ENCODE measurements around the gene CEP78. TPM values are rescaled to one million over a fixed set of nuclear protein-coding genes. Genes with fewer than 3 reads are reported as not detected.

CEP78 gene
- total RNA-seq, 4 donors from 2014 or later, result 6.8 to 12.9 (median 9.4) TPM

DNA sequence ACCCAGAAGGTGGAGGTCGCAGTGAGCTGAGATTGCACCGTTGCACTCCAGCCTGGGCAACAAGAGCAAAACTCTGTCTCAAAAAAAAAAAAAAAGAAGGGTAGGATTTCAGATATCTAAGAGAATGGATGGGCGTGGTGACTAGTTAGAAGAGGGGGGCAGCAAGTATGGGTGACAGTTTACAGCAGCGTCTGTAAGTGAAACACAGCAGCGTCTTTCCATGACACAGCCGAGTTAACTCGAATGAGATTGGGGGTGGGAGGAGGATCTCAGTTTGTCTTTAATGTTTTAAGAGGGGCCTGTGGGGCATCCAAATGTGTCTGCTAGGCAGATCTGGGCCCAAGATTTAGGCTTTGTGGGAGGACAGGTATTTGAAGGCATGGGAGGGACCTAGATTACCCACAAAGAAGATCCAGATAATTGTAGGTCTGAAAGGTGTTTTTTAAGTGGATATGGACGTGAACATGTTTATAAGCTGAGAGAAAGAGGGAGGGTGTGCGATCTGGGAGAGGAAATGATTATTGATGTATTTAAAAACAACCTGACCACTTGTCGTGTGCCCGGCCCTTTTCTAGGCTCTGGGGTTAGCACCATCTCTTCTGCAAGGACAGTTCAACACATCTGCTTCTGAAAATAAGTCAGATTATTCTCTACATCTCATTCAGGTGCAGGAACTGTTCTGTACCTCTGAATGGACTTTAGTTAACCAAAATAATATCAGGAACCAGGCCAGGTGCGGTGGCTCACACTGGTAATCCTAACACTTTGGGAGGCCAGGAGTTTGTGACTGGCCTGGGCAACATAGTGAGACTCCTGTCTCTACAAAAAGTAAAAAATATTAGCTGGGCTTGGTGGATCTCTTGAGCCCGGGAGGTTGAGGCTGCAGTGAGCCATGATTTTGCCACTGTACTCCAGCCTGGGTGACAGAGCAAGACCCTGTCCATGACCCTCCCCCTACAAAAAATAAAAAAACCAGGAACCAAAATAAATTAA lies 2.5 kb downstream of the CEP78 start:
- H3K4me3 ChIP-seq, result no peak overlapping the region
- H3K4me1 ChIP-seq, result peaks cover 0 to 26% (median 21%) of the 10 kb centered on the region in 4 donors
- intact Hi-C loops (cut with DNase I), result no loop called here
- DNase-seq (ENCODE audit: extremely low spot score), result no peak
- no peak for TF ChIP-seq EP300 (IDR thresholded peaks at IDR 0.05)
- TF ChIP-seq CTCF (IDR thresholded peaks at IDR 0.05), result no peak
- no peak for TF ChIP-seq POLR2AphosphoS5 (IDR thresholded peaks at IDR 0.05)
- no peak for TF ChIP-seq POLR2A (IDR thresholded peaks at IDR 0.05; ENCODE audit: low read depth)
- 84% methylated on average over 13 of the region's 13 CpGs for WGBS
- H3K36me3 ChIP-seq, result peaks cover 0 to 30% (median 2%) of the 10 kb centered on the region in 4 donors
- no peaks in the 10 kb centered on the region for H3K9me3 ChIP-seq
- no peak overlapping the region for H3K27ac ChIP-seq (replicated peaks in 1 of 4)
- no peaks in the 10 kb centered on the region for H3K27me3 ChIP-seq

DNA sequence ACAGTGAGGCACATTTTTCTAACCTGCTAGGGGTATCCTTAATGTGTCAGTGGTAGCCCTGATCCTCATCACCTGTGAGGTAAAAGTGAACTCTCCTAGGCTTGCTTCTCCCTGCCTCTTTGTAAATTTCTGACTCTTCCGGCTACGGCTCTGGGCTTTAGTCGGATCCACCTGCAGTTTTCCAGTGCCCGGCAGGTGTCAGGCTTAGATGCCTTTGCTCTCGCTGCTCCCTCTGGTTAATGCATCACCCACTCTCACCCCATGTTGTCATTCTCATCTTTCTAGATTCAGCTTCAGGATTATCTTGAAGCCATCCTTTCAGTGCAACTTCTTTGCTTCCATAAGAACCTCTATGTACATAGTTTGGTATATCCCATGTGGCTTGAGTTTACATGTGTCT lies 3.6 kb downstream of the CEP78 start:
- H3K27me3 ChIP-seq, result no peaks in the 10 kb centered on the region
- TF ChIP-seq POLR2A (IDR thresholded peaks at IDR 0.05; ENCODE audit: low read depth) (no peak), CTCF (IDR thresholded peaks at IDR 0.05) (no peak), POLR2AphosphoS5 (IDR thresholded peaks at IDR 0.05) (no peak), EP300 (IDR thresholded peaks at IDR 0.05) (no peak)
- WGBS, result 81% methylated on average over 5 of the region's 5 CpGs
- peaks cover 0 to 24% (median 21%) of the 10 kb centered on the region in 4 donors for H3K4me1 ChIP-seq
- intact Hi-C loops (cut with DNase I), result no loop called here
- H3K9me3 ChIP-seq, result no peaks in the 10 kb centered on the region
- no peak overlapping the region for H3K27ac ChIP-seq (replicated peaks in 1 of 4)
- no peak overlapping the region for H3K4me3 ChIP-seq
- H3K36me3 ChIP-seq, result peaks cover 0 to 41% (median 2%) of the 10 kb centered on the region in 4 donors
- DNase-seq (ENCODE audit: extremely low spot score), result no peak

GRCh38 chr9:78242041-78242440 lies 6.2 kb downstream of the CEP78 start:
- Histone ChIP-seq H3K27ac (replicated peaks in 1 of 4) (no peak overlapping the region), H3K4me1 (peaks cover 0 to 9% (median 5%) of the 10 kb centered on the region in 4 donors), H3K27me3 (no peaks in the 10 kb centered on the region), H3K36me3 (peaks cover 0 to 48% (median 2%) of the 10 kb centered on the region in 4 donors), H3K9me3 (no peaks in the 10 kb centered on the region), H3K4me3 (no peak overlapping the region)
- TF ChIP-seq POLR2A (IDR thresholded peaks at IDR 0.05; ENCODE audit: low read depth) (no peak), EP300 (IDR thresholded peaks at IDR 0.05) (no peak), POLR2AphosphoS5 (IDR thresholded peaks at IDR 0.05) (no peak), CTCF (IDR thresholded peaks at IDR 0.05) (no peak)
- DNase-seq (ENCODE audit: extremely low spot score), result no peak
- intact Hi-C loops (cut with DNase I), result no loop called here
- WGBS, result 88% methylated on average over 4 of the region's 4 CpGs

DNA sequence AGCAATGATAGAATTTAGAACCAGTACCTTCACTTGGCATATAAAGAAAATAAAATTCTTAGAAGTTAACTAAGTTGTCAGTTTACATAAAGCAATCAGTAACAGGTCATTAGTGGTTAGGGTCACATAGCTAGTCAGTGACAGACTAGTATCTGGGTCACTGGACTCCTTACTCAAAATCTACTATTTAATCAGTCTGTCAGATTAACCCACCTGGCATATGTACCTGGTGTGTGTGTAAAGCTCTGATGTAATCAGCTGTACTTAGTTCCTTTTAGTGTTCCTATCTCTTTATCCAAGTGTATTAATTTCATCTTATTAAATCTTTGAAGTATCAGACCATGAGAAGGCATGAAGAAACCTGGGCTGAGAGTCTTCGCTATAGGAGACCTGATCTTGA lies 7.3 kb downstream of the CEP78 start:
- WGBS, result 100% methylated on average over 1 of the region's 1 CpG
- TF ChIP-seq CTCF (IDR thresholded peaks at IDR 0.05), result no peak
- no peak for TF ChIP-seq POLR2A (IDR thresholded peaks at IDR 0.05; ENCODE audit: low read depth)
- no peak for TF ChIP-seq EP300 (IDR thresholded peaks at IDR 0.05)
- TF ChIP-seq POLR2AphosphoS5 (IDR thresholded peaks at IDR 0.05), result no peak
- H3K27ac ChIP-seq (replicated peaks in 1 of 4), result no peak overlapping the region
- peaks cover 0 to 1% (median 0%) of the 10 kb centered on the region in 4 donors for H3K4me1 ChIP-seq
- no peak overlapping the region for H3K4me3 ChIP-seq
- no peaks in the 10 kb centered on the region for H3K9me3 ChIP-seq
- H3K36me3 ChIP-seq, result peaks cover 0 to 56% (median 2%) of the 10 kb centered on the region in 4 donors
- intact Hi-C loops (cut with DNase I), result no loop called here
- H3K27me3 ChIP-seq, result no peaks in the 10 kb centered on the region
- no peak for DNase-seq (ENCODE audit: extremely low spot score)

All from esophagus muscularis mucosa (tissue), 4 donors.